HG03097 (cell line): ENCODE data around the gene SLC36A3.
"Not testable (repeated sequence)": the region's sequence is repeated elsewhere in the genome, so short reads cannot be mapped to it uniquely, and the experiment has no call there.

ENCODE experiments used
- ATAC-seq: cut with Tn5 transposase; IDR thresholded peaks from one replicate; pipeline ENCODE4 v1.9.1; 2021; ENCODE audit not compliant: unreplicated experiment, low FRiP score

Gene SLC36A3

DNA sequence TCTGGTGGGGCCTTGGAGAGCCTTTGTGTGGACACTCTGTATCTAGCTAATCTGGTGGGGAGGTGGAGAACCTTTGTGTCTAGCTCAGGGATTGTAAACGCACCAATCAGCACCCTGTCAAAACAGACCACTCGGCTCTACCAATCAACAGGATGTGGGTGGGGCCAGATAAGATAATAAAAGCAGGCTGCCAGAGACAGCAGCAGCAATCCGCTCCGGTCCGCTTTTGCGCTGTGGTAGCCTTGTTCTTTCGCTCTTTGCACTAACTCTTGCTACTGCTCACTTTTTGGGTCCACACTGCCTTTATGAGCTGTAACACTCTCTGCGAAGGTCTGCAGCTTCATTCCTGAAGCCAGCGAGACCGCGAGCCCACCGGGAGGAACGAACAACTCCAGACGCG is 6.3 kb upstream of the SLC36A3 start:
- ATAC-seq: not testable (repeated sequence)

DNA sequence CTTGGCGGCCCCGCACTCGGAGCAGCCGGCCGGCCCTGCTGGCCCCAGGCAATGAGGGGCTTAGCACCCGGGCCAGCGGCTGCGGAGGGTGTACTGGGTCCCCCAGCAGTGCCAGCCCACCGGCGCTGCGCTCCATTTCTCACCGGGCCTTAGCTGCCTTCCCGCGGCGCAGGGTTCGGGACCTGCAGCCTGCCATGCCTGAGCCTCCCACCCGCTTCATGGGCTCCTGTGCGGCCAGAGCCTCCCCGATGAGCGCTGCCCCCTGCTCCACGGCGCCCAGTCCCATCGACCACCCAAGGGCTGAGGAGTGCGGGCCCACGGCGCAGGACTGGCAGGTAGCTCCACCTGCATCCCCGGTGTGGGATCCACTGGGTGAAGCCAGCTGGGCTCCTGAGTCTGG is 5.7 kb upstream of the SLC36A3 start:
- ATAC-seq: not testable (repeated sequence)

DNA sequence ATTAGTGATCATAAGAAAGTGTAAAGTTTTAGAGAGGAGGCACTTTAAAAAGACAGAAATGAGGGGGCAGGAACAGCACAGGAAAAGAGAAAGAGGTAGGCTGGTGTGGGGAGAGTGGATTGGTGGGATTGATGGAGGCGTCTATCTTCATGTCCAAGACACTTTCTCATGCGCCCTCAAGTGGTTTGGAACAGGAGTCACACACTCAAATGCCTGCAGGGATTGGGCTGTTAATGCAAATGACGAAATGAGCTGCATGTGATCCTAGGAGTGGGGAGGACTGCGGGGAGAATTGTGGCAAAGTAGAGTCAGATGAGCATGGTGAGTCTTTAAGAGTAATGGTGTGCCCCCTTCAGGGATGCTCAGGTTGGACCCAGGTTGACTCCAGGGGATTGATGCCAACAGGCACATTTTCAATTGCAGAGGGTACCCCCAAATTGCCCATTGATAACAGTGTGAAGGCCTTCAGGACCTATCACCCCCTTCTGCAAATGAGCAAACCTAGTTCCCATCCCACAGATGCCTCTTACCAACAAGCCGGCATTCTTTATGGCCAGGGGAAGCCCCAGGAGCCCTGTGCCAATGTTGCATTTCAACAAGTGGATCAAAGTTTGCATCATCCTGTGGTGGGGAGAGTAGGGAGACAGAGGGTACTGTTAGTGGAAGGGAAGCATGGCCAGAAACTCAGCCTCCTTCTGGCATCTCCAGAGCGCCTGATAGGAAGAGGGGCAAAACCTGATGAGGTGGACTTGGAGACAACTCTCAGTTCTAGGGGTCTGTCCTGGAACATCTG is 5.3 kb downstream of the SLC36A3 start:
- no peak for ATAC-seq

DNA sequence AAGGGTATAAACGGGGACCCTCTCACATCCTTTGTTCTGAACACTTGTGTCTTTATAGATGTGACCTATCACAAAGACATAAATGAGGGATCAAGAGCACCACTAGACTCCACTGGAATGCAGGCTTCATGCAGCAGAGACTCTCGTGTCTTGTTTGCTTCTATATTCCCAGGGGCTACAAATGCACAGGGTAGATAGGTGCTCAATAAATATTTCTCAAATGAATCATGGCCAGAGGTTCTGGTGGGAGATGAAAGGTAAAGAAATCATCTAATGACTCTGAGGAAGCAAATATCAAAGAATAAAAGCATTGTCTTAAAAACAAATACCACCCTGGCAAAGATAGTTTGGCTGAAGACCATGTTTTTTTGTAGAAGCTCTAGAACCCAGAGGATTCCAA is 6.6 kb downstream of the SLC36A3 start:
- ATAC-seq: no peak

DNA sequence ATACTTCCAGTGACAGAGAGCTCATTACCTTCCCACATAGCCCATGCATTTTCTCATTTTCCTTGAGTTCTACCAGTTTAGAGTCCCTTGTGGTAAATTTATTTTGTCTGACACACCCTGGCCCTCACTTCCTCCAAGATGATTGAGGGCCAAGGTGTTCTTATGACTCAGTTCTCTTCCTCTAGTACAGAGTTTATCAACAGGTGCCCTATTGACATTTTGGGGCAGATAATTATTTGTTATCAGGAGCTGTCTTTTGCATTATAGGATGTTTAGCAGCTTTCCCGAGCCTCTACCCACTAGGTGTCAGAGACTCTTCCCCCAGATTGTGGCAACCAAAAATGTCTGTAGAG is 7.1 kb downstream of the SLC36A3 start:
- ATAC-seq: no peak

DNA sequence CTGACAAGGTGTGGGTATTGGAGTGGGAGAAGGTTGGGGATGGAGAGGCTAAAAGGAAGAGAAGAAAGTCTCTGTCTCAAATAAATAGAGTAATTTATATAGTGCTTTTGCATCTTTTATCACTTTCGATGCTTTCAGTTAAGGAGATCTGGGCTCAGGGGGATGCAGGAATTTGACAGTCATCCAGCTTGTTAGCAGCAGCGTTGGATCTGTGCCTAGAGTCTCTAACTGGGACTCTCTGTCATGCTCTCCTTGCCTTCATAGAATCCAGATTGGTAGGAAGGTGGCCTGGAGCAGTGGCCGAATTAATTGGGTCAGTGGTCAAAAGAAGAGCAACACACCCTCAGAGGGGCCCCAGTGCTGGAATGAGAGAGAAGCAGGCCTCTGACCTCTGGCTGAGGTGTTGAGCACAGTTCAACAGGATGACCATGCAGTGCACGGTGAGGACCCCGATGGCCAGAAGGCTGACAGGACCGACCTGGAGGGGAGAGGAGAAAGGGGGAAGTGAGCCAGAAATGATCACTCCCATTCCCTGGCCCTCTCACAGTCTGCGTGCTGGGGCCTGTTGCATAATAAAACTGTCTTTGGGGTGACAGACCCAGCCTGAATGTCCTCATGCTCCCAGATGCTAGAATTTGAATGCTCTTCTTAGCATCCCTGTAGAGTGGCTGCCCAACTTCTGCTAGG is 7.6 kb downstream of the SLC36A3 start:
- no peak for ATAC-seq

DNA sequence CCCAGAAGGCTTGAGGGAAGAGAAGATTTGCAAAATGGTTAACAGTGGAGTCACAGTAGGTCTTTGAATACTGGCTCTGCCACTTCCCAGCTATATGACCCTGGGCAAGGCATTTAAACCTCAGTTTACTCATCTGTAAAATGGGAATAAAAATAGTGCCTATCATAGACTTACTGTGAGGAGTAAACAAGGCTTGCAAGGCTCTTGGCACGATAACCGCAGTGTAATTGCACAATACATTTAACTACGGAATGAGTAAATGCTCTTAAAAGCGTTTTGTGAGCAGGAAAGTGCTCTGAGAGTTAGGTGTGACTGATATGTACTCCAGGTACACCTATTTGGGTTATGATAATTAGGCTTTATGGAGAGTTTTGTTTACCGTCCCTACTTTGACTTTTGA is 8.4 kb downstream of the SLC36A3 start:
- ATAC-seq: no peak

DNA sequence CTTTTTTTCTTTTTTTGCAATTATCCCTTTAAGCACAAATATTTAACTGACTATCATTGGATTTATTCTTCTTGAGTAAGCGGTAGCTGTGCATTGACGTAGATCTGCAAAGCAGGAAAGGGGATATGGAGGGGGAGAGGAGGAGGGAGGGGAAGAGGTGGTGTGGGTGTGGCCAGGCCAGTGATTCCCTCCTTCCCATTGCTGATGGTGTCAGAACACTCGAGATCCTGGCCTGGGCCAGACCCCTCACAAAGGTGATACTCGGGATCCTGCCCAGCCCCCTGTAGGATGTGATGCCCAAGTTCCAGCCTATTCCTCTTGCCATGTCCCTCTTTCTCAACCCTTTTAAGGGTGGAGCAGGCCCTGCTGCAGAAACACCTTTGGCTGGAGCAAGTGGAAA is 9.9 kb downstream of the SLC36A3 start:
- no peak for ATAC-seq

DNA sequence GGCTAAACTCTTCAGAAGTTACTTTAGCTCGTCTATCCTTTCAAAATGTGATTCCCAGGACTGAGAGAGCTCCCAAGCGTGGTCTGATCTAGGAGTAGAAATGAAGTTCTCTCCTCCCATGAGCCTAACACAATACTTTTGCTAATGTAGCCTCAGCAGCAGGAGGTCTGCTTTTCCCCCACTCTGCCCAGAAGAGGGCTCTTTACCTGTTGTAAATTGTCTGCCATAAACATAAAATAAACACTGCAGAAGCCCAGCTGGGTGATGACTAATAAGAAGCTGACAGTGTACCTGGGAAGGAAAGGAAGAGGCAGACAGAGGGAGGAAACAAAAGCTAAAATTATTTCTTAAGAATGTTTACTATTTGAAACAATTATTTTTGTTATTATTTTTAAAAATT is 15.4 kb downstream of the SLC36A3 start:
- no peak for ATAC-seq

DNA sequence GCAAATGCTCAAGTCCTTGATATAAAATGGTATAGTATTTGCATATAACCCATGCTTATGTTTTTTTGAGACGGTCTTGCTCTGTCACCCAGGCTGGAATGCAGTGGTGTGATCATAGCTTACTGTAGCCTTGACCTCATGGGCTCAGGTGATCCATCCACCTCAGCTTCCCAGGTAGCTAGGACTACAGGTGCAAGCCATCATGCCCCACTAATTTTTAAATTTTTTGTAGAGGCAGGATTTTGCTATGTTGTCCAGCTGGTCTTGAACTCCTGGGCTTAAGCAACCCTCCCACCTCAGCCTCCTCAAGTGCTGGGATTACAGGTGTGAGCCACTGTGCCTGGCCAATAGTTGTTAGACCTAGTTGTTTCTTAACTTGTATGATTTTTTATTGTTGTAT is 17.3 kb downstream of the SLC36A3 start:
- no peak for ATAC-seq

DNA sequence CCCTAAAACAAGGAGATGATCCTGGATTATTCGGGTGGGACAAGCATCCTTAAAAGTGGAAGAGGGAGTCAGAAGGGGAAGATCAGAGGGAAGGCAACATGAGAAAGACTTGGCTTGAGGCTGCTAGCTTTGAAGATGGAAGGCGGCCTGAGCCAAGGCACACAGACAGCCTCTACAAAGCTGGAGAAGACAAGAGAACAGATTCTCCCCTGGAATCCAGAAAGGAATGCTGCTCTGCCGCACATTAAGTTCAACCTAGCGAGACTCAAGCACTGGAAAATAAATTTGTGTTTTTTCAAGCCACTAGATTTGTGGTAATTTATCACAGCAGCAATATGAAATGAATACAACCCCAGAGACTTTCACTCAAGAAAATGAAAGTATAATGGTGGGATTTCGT is 17.9 kb downstream of the SLC36A3 start:
- ATAC-seq: no peak

DNA sequence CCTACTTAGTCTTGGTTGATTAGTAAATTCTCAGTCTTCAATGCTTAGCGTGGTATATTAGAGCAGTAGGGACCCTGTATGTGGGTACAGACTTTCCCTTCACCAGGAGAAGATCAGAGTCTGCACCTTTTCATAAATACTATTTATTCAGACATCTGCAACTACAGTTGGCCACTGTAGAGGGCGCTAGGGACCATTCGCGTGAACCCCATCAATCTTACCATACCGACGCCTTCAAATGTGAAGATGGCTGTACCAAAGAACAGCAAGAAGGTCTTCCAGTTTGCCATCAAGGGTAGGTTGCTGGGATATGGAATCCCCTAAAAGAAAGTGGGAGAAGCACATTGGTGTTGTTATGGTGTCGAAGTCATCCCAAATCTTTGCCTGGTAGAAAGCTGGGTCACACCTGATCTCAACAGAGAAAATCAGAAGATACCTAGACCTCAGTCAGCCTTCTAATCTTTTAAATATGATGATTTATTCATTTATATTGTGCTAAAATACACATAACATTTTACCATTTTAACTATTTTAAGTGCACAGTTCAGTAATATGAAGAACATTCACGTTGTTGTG is 19.1 kb downstream of the SLC36A3 start:
- no peak for ATAC-seq

DNA sequence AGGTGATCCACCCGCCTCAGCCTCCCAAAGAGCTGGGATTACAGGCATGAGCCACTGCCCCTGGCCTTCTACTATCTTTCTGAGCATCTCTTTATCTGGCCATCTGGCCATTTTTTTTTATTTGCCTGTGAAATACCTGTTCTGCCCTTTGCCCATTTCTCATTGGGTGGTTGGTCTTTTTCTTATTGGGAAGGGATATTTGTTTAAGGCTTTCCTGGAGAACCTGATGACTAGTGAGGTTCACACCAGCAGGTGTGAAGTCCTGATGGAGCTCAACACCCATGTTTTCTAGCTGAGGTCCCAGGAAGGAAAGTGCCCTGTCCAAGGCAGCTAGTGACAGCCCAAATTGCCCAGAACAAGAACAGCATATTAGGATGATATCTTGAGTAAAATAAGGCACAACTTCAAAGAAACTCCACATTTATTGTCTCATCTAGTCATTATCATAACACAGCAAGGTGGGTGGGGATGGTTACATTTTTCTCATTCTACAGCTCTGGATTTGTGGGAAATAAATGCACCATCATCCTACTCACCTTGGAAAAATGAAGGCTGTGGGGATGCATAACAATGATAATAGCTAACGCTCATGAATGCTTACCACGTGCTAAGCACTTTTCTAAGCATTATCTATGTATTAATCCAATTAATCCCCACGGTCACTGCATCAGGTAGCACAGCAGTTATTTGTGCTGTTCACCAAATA is 20.3 kb downstream of the SLC36A3 start:
- ATAC-seq: no peak

DNA sequence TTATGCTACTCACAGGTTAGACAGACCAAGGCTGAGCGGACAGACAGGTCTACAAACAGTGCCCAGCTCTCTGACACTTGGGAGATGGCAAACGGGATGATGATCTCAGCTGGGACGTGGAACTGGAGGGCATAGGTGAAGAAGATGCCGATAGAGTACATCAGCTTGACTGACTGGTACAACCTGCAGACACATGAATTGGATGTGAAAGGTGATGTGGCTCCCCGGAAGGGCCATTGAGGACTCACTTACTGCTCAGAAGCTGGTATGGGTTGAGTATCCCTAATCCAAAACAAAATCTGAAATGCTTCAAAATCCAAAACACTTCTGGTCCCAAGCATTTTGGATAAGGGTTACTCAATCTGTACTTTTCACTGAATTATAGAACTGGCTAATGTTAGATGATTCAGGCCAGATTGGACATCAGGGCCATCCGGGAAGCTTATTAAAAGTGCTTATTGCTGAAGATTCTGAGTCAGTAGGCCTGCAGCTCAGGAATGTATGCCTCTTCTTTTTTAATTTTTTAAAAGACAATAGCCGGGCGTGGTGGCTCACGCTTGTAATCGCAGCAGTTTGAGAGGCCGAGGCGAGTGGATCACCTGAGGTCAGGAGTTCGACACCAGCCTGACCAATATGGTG is 22.4 kb downstream of the SLC36A3 start:
- no peak for ATAC-seq

DNA sequence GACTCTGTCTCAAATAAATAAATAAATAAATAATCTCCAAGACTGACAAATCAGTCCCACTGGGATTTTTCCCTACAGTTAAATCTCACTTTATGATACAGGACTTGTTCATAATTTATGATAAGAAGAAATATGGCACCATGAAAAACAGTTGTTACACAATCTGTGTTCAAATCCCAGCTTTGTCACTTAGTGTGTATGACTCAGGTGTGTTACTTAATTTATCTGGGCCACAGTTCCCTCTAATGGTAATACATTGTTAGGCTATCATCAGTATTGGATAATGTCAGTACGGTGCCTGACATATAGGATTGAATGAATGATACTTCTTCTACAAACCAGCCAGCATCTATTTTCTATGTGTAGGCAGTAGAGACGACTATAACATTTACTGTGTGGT is 23.1 kb downstream of the SLC36A3 start:
- ATAC-seq: no peak

DNA sequence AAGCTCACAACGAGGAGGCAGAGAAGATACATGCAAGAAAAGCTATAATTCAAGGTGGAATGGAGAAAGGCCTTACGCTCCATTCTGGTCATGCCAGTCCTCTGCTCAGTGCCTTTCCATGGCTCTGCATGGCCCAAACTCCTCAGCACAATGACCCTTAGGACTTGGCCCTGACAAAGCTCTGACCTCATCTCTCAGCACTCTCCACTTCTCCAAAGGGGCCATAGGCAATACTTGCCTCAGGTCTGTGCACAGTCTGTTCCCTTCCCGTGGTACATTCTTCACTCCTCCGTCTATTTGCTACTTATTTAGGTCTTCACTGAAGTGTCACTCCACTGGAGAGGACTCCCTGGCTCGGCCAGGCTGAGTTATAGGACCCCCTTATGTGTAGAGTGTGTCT is 24.7 kb downstream of the SLC36A3 start:
- ATAC-seq: no peak

DNA sequence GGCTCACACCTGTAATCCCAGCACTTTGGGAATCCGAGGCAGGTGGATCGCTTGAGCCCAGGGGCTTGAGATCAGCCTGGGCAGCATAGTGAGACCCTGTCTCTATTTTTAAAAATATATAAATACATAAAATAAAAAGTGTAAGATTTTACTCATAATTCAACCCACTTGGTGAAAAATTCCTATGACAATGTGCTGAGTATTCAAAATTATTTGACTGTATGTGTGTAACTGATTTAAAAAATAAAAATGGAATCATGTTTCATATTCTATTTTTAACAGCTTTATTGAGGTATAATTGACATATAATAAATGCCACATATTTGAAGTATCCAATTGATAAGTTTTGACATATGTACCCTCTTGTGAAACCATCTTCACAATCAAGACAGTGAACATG is 27.8 kb downstream of the SLC36A3 start:
- ATAC-seq: no peak

DNA sequence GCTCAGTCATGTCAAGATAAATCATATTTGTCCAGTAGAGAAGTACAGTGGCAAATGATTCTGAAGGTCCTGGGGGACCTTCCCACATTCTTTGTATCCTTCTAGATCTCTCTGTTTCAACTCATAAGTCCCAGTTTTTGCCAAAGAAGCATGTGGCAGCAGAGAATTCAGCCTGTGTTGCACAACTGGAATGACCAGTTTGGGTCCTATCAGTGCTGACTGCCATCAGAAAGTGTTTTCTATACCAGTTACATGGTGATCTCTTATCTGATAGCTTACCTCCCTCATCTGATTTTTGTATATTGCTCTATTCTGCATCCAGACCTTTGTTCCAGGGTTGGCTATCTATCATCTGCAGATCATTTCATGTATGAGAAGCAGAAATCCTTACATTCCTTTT is 28.9 kb downstream of the SLC36A3 start:
- ATAC-seq: no peak

DNA sequence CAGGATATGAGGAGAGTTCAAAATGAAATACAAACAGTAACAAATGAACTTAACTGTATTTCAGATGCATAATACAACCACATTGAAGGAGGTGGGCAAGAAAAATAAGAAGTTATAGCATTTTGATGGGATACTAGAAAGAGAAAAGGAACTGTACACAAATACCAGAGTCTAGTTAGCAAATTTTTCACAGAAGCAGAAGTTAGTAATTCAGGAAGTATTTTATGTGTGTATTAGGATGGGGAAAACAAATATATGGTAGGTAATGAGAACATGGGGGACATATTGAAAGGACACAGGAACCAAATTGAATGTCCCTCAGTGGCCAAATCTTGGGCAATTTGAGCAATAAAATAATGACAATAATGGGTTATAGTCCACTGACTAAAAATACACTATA is 32.2 kb downstream of the SLC36A3 start:
- ATAC-seq: no peak

DNA sequence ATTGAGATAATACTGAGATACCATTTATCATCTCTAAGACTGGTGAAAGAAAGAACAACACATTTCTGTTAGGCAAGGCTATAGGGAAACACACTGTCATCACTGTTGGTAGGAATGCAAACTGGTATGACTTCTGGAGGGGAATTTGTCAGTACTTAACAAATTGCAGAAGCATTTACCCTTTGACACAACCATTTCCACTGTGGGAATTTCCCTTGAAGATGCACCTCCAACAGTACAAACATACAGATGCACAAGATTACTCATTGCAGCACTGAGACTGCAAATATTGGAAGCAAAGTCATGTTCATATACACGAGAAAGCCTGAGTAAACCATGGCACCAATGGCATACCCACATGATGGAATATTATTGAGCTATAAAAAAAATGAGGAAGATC is 33.0 kb downstream of the SLC36A3 start:
- peak; percentile 73 for ATAC-seq
